ENCODE results near the gene CGB8. TPM values are rescaled to one million over a fixed set of nuclear protein-coding genes. Genes with fewer than 3 reads are reported as not detected.
A peak's percentile ranks its signal among the peaks of the same experiment; 100 is the strongest.

CGB8 gene
- total and polyA plus RNA-seq, 10 of the 15 experiments (the other 5 are each of a cell fraction or from before 2014, with no cell fraction given) = not detected

- no peak for DNase-seq (ENCODE audit: low read depth, low spot score)
- Histone ChIP-seq H3K27me3 (replicated peaks in 1 of 2; ENCODE audit: control insufficient read depth in 2 of 2, insufficient read depth in 2 of 2, low read length in 1 of 2) (peaks cover 0 to 3% of the 10 kb centered on the region in 2 experiments; a peak in 3 of 4 replicates), H3K36me3 (ENCODE audit: control insufficient read depth in 2 of 2, insufficient read depth in 2 of 2, low read length in 1 of 2) (no peaks in the 10 kb centered on the region), H3K79me2 (ENCODE audit: control insufficient read depth, insufficient read depth, low read length) (no peaks in the 10 kb centered on the region), H3K4me3 (no peak overlapping the region), H2AFZ (ENCODE audit: control insufficient read depth, low read depth, low read length) (no peak overlapping the region), H3K9ac (ENCODE audit: control insufficient read depth, insufficient read depth, low read length) (no peak overlapping the region), H4K20me1 (ENCODE audit: control insufficient read depth, insufficient read depth) (no peaks in the 10 kb centered on the region), H3K27ac (ENCODE audit: control insufficient read depth, insufficient read depth) (no peak overlapping the region), H3K4me1 (ENCODE audit: control insufficient read depth, insufficient read depth, low read length) (no peaks in the 10 kb centered on the region), H3K9me3 (replicated peaks; ENCODE audit: control insufficient read depth, insufficient read depth, low read length) (no peaks in the 10 kb centered on the region; the same call in 2 of the 3 replicates), H3K4me2 (ENCODE audit: control insufficient read depth, insufficient read depth) (no peak overlapping the region)
- ChIA-PET RAD21 (ENCODE audit: unreplicated experiment) (no interaction called here), POLR2A (interaction anchor here (0.7 kb wide), 1 partner anchor 25 kb away, joined by 8 read pairs; no protein-coding TSS in a partner anchor), SMC1A (ENCODE audit: uncharacterized antibody, unreplicated experiment) (interaction anchor here (0.8 to 1.3 kb wide), 2 partner anchors 24 to 135 kb away, joined by 3 read pairs; no protein-coding TSS in a partner anchor), CTCF (interaction anchor here (0.6 to 2.6 kb wide), 5 partner anchors 26 to 731 kb away, joined by 3 to 15 read pairs (median 4); no protein-coding TSS in a partner anchor)
- BruUV-seq (replicated peaks) = no TSS peak
- intact Hi-C loops (cut with micrococcal nuclease; ENCODE audit: unreplicated experiment) = no loop called here
- FAIRE-seq = no peak
- WGBS (ENCODE audit: insufficient coverage, insufficient replicate concordance, low lambda C conversion rate, missing lambda C conversion rate) = 56% methylated on average over 23 of the region's 23 CpGs
- peak; percentile 41; the same call in 2 of the 3 replicates for ATAC-seq
- TF ChIP-seq CTCF (IDR thresholded peaks at IDR 0.05 in 2 of 3, conservative IDR thresholded peaks at IDR 0.05 in 1 of 3; ENCODE audit: control insufficient read depth in 2 of 3, extremely low read depth in 1 of 3, insufficient read depth in 1 of 3, low read depth in 3 of 3, low read length in 3 of 3) (peak in 2 of 3 experiments; percentile 12 to 34; a peak in 2 of 6 replicates), CBFB (IDR thresholded peaks at IDR 0.05; ENCODE audit: low read depth) (no peak), EZH2 (IDR thresholded peaks at IDR 0.05; ENCODE audit: borderline replicate concordance, control insufficient read depth, low read depth, low read length) (no peak), MTA3 (IDR thresholded peaks at IDR 0.05; ENCODE audit: borderline replicate concordance, low read length) (no peak), CBX3 (IDR thresholded peaks at IDR 0.05; ENCODE audit: borderline replicate concordance, low read depth) (no peak), PAX8 (IDR thresholded peaks at IDR 0.05) (no peak)
- in situ Hi-C loops (cut with MboI) = no loop called here
Measured at GRCh38 chr19:49073514-49074378, 24.8 kb upstream of the CGB8 start.

Data from GM12878 (cell line).